Subcutaneous abdominal adipose tissue (tissue), 5 donors: ENCODE data around the gene TSPAN18.

Experiments
- H3K27ac ChIP-seq: one replicate; pipeline ENCODE4 v1.7.0; 2013; ENCODE audit warnings: low read depth, mild to moderate bottlenecking, inconsistent platforms, low read length, moderate library complexity
- H3K27me3 ChIP-seq, 5 donors: one replicate each; pipeline ENCODE4 v1.7.0; 2013; ENCODE audit warnings: low read length in 5 of 5, inconsistent platforms in 1 of 5; ENCODE audit not compliant: control insufficient read depth in 5 of 5, insufficient read depth in 4 of 5
- H3K36me3 ChIP-seq, 5 donors: one replicate each; pipeline ENCODE4 v1.7.0; 2013; ENCODE audit warnings: low read length in 5 of 5; ENCODE audit not compliant: control insufficient read depth in 5 of 5, insufficient read depth in 5 of 5
- H3K4me1 ChIP-seq, 5 donors: one replicate each; pipeline ENCODE4 v1.7.0; 2013; ENCODE audit warnings: low read length in 5 of 5, mild to moderate bottlenecking in 3 of 5, moderate library complexity in 1 of 5; ENCODE audit not compliant: control insufficient read depth in 5 of 5, insufficient read depth in 5 of 5
- H3K4me3 ChIP-seq, 5 donors: one replicate each; pipeline ENCODE4 v1.7.0; 2013; ENCODE audit warnings: low read length in 5 of 5, low read depth in 1 of 5
- H3K9ac ChIP-seq, 5 donors: one replicate each; pipeline ENCODE4 v1.7.0; 2013; ENCODE audit warnings: low read length in 5 of 5, mild to moderate bottlenecking in 4 of 5, moderate library complexity in 3 of 5
- H3K9me3 ChIP-seq, 5 donors: one replicate each; pipeline ENCODE4 v1.7.0; 2013; ENCODE audit warnings: low read length in 5 of 5; ENCODE audit not compliant: control insufficient read depth in 5 of 5
- donor health status: healthy.
- donor health status: healthy.
- donor health status: healthy.
- donor health status: healthy.
- donor health status: healthy.

The TSPAN18 gene

DNA sequence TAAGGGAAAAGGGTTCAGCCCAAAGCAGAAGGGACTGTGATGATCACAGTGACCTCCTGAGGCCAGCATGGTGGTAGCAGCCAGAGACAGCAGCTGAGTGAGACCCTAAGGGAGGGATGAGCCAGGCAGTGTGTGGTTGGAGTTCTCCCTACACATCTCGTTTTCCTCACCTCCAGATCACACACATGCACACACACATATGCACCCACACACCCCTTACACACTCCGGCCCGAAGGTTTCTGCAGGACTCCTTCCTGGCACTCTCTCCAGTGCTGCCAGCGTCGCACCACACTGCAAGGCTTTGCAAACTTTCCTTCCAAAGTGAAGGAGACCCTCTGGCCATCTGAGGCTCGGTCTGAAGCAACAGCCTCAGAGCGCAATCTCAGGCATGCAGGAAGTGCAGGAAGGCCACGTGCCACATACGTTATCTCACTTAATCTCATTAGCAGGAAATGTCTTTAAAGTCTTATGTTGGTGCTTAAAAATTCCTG lies 250.8 kb downstream of the TSPAN18 start:
- Histone ChIP-seq H3K27me3 (peaks cover 0 to 8% (median 0%) of the 10 kb centered on the region in 5 donors), H3K9ac (no peak overlapping the region), H3K27ac (no peak overlapping the region), H3K4me3 (no peak overlapping the region), H3K36me3 (no peaks in the 10 kb centered on the region), H3K9me3 (peaks cover 0 to 3% (median 0%) of the 10 kb centered on the region in 5 donors), H3K4me1 (peaks cover 0 to 51% (median 12%) of the 10 kb centered on the region in 5 donors)

- Histone ChIP-seq H3K9me3 (peaks cover 0 to 3% (median 0%) of the 10 kb centered on the region in 5 donors), H3K4me1 (peaks cover 0 to 51% (median 12%) of the 10 kb centered on the region in 5 donors), H3K4me3 (no peak overlapping the region), H3K27ac (peak overlapping the region; percentile 21), H3K9ac (no peak overlapping the region), H3K27me3 (peaks cover 0 to 8% (median 0%) of the 10 kb centered on the region in 5 donors), H3K36me3 (no peaks in the 10 kb centered on the region)
Measured at GRCh38 chr11:44978274-44978960, 251.7 kb downstream of the TSPAN18 start.

- peaks cover 0 to 3% (median 0%) of the 10 kb centered on the region in 5 donors for H3K9me3 ChIP-seq
- no peak overlapping the region for H3K4me3 ChIP-seq
- H3K36me3 ChIP-seq, result no peaks in the 10 kb centered on the region
- H3K9ac ChIP-seq, result peak overlapping the region in 1 of 5 donors; percentile 9
- peaks cover 0 to 50% (median 12%) of the 10 kb centered on the region in 5 donors for H3K4me1 ChIP-seq
- H3K27me3 ChIP-seq, result peaks cover 0 to 8% (median 0%) of the 10 kb centered on the region in 5 donors
- peak overlapping the region; percentile 21 for H3K27ac ChIP-seq
Measured at GRCh38 chr11:44978961-44979331, 252.2 kb downstream of the TSPAN18 start.

DNA sequence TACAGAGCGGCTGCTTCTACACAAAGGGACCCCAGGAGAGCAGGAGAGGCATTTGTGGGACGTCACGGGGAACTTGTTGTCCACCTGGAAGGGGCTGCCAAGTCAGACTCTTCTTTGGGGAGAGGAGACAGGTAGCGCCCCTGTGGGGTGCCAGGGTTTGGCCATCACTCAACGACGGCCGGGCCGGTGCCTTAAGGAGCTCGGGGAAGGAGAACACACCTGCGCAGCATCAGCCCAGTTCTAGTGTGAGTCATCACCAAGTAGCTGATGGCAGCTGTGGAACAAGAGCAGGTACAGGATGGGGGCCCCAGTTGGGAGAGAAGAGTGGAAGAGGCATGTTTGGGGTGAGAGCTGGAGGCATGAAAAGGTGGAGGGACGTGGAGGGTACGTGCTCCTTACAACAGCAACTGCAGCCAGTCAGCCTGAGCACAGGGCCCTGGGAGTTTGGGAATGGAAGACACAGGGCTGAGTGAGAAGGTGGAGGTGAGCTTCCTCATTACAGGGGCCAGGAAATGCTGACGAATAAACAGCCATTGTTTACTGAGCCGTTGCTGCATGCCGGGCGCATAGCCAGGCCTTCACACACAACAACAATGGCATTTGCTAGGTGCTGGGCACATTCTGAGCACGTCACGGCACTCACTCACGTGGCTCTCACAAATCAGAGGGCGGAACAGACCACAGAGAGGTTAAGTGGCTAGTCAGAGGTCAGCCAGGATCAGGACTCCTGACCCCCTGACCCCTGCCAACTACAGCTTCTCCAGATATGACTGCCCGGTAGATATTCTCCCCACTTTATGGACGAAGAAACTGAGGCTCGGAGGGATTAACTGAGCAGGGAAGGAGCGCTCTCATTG lies 253.0 kb downstream of the TSPAN18 start:
- peaks cover 0 to 44% (median 12%) of the 10 kb centered on the region in 5 donors for H3K4me1 ChIP-seq
- peak overlapping the region; percentile 16 for H3K27ac ChIP-seq

DNA sequence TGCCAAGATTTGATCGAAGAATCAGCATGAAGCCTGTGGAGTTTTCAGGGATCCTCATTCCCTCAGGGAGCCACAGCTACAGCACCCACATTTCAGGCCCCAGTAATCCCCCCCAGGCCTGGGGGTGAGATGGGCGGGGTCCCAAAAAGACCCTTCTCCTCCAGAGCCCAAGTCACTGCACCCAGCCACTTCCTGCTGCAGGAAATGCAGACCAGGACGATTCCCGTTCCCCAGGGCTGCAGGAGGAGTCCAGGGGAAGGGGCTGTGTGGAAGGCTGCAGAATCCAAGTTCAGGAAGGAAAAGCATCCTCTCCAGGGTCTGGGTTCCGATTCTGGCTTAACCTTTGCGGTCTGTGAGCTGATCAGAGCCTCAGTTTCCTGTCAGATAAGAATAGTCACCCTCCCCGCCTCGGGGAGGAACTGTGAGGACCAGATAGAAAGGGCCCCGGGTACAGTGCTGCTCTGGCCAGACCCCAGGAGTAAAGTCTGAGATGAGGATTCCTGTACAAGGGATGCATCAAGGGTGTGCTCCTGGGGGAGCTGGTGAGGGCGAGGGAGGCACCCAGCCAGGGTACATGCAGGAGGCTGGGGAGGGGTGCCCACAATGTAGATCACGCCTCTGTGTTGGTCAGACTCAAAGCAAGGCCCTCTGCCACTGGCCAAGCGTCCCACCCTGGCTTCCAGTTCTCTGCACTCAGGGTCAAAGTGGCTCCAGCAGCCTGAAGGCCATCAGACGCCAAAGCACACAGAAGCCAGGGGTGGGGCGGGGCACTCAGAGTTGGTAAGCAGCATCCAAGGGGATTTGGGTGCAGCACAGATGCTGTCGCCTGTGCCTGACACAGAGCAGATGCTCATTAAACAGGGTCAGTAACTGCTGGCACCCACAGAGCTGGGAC lies 254.0 kb downstream of the TSPAN18 start:
- Histone ChIP-seq H3K4me3 (no peak overlapping the region), H3K9ac (no peak overlapping the region), H3K27ac (peak overlapping the region; percentile 16), H3K27me3 (peaks cover 0 to 8% (median 0%) of the 10 kb centered on the region in 5 donors), H3K9me3 (peaks cover 0 to 3% (median 0%) of the 10 kb centered on the region in 5 donors), H3K36me3 (no peaks in the 10 kb centered on the region), H3K4me1 (peaks cover 0 to 44% (median 12%) of the 10 kb centered on the region in 5 donors)

More for the DNA sequence above, 253.0 kb downstream of the TSPAN18 start:
- H3K9me3 ChIP-seq, result peaks cover 0 to 3% (median 0%) of the 10 kb centered on the region in 5 donors
- H3K27me3 ChIP-seq, result peaks cover 0 to 8% (median 0%) of the 10 kb centered on the region in 5 donors
- H3K36me3 ChIP-seq, result no peaks in the 10 kb centered on the region
- no peak overlapping the region for H3K4me3 ChIP-seq
- H3K9ac ChIP-seq, result no peak overlapping the region
